ENCODE results near the gene C18orf32. TPM values are rescaled to one million over a fixed set of nuclear protein-coding genes. Genes with fewer than 3 reads are reported as not detected.
A peak's percentile ranks its signal among the peaks of the same experiment; 100 is the strongest.

The C18orf32 gene
- total and polyA plus RNA-seq, 2 of the 8 experiments (the other 6 are each of a cell fraction or from before 2014, with no cell fraction given), result 17.3 to 20.1 TPM

- TF ChIP-seq GABPA (IDR thresholded peaks at IDR 0.05; ENCODE audit: borderline replicate concordance, insufficient read depth, low read length) (peak; percentile 32; the same call in 1 of the 2 replicates), RFX5 (IDR thresholded peaks at IDR 0.05; ENCODE audit: borderline replicate concordance, low read depth, low read length) (no peak), RBBP5 (IDR thresholded peaks at IDR 0.05; ENCODE audit: borderline replicate concordance, low read depth, low read length) (peak; percentile 95), JUND (IDR thresholded peaks at IDR 0.05; ENCODE audit: low read length) (peak; percentile 56; the same call in 1 of the 2 replicates), SP1 (IDR thresholded peaks at IDR 0.05; ENCODE audit: low read depth, low read length) (no peak), EZH2 (IDR thresholded peaks at IDR 0.05; ENCODE audit: low read depth, low read length, severe bottlenecking) (no peak), HDAC6 (IDR thresholded peaks at IDR 0.05; ENCODE audit: low read depth, low read length) (no peak), MAX (IDR thresholded peaks at IDR 0.05) (peak; percentile 75), CREB1 (IDR thresholded peaks at IDR 0.05) (peak; percentile 87), TCF12 (IDR thresholded peaks at IDR 0.05; ENCODE audit: low read depth, low read length) (0 out of 2 replicates have a peak, but pooled peaks have one; percentile 9), NANOG (IDR thresholded peaks at IDR 0.05; ENCODE audit: insufficient read depth, low read depth, low read length, poor library complexity, severe bottlenecking) (no peak), TEAD4 (IDR thresholded peaks at IDR 0.05; ENCODE audit: low read depth, low read length) (no peak), USF2 (IDR thresholded peaks at IDR 0.05; ENCODE audit: low read length) (peak; percentile 18; the same call in 1 of the 2 replicates), BACH1 (IDR thresholded peaks at IDR 0.05; ENCODE audit: low read length) (peak; percentile 75; the same call in 1 of the 2 replicates), HDAC2 (IDR thresholded peaks at IDR 0.05; ENCODE audit: borderline replicate concordance in 1 of 2, low read depth in 2 of 2, low read length in 2 of 2) (peak in 1 of 2 experiments; percentile 87; a peak in 1 of 4 replicates), CHD1 (IDR thresholded peaks at IDR 0.05; ENCODE audit: low read depth, low read length) (no peak), KDM4A (IDR thresholded peaks at IDR 0.05; ENCODE audit: low read depth, low read length, severe bottlenecking) (peak; percentile 69), RXRA (IDR thresholded peaks at IDR 0.05; ENCODE audit: insufficient read depth, low read depth, low read length) (no peak)
Observed at GRCh38 chr18:49486953-49487710, at the start of gene C18orf32 (continued).
